ENCODE results near the gene MACROD2.

DNA sequence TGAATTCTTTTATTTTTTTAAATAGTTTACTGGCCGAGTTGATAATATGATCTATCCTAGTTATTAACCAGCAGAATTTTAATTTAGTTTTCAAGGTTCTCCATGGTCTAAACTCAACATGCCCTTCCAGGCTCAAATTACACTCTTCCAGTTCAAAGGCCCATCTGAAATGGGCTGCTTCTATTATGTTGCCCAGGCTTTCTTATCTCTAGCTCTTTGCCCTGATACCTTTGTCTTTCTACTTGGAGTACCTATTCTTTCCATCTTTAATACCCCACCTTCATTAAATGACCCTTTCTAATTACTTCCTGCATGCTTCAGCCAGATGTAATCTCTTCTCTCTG, 883.3 kb downstream of the MACROD2 start:
- TF ChIP-seq, protein P1, sequence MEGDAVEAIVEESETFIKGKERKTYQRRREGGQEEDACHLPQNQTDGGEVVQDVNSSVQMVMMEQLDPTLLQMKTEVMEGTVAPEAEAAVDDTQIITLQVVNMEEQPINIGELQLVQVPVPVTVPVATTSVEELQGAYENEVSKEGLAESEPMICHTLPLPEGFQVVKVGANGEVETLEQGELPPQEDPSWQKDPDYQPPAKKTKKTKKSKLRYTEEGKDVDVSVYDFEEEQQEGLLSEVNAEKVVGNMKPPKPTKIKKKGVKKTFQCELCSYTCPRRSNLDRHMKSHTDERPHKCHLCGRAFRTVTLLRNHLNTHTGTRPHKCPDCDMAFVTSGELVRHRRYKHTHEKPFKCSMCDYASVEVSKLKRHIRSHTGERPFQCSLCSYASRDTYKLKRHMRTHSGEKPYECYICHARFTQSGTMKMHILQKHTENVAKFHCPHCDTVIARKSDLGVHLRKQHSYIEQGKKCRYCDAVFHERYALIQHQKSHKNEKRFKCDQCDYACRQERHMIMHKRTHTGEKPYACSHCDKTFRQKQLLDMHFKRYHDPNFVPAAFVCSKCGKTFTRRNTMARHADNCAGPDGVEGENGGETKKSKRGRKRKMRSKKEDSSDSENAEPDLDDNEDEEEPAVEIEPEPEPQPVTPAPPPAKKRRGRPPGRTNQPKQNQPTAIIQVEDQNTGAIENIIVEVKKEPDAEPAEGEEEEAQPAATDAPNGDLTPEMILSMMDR (IDR thresholded peaks at IDR 0.05): no peak
- no peak for TF ChIP-seq EZH2 (IDR thresholded peaks at IDR 0.05; ENCODE audit: borderline replicate concordance, insufficient read depth, low read depth, low read length, poor library complexity, severe bottlenecking)
